H1 (cell line): ENCODE results near the gene FRMD4B. TPM values are rescaled to one million over a fixed set of nuclear protein-coding genes. Genes with fewer than 3 reads are reported as not detected.

Experiments
- CTCF ChIA-PET: fragments of 300-600 bp; sonication (Branson Sonifier 250); formaldehyde crosslinking; loops from one replicate; lab custom pipeline; 2021; ENCODE audit not compliant: partially characterized antibody; lab: Charles Lee
- POLR2A ChIA-PET: fragments of 300-600 bp; sonication (Branson Sonifier 250); formaldehyde crosslinking; loops from one replicate; lab custom pipeline; 2021; ENCODE audit warnings: inconsistent platforms; ENCODE audit not compliant: partially characterized antibody; lab: Charles Lee
- DNase-seq, 2 experiments: peaks; one replicate each; pipeline versions ENCODE4 v3.0.0 to v3.0.0-alpha.2; 2010 to 2022; ENCODE audit warnings: low spot score in 2 of 2, low read depth in 1 of 2, mixed read lengths in 1 of 2
- FAIRE-seq: peaks from 2 replicates; lab custom pipeline; 2011; peaks lifted over from hg19 to GRCh38; lab: Jason Lieb, UNC
- H2AFZ ChIP-seq: 2 replicates; pipeline ENCODE4 v1.8.1; 2012; ENCODE audit warnings: low read length, inconsistent platforms
- H2AK5ac ChIP-seq: 2 replicates; pipeline ENCODE4 v1.6.1; 2013; ENCODE audit warnings: low read depth, low read length
- H2BK120ac ChIP-seq: replicated peaks from 2 replicates; pipeline ENCODE3; 2013; ENCODE audit warnings: low read depth, low read length, inconsistent platforms
- H2BK12ac ChIP-seq: 2 replicates; pipeline ENCODE4 v1.6.1; 2013; ENCODE audit warnings: low read depth, low read length
- H2BK15ac ChIP-seq: 2 replicates; pipeline ENCODE4 v1.6.1; 2013; ENCODE audit warnings: low read length
- H2BK20ac ChIP-seq: 2 replicates; pipeline ENCODE4 v1.6.1; 2013; ENCODE audit warnings: low read length
- H2BK5ac ChIP-seq: 2 replicates; pipeline ENCODE4 v1.6.1; 2013; ENCODE audit warnings: low read depth, low read length
- H3K14ac ChIP-seq: 2 replicates; pipeline ENCODE4 v1.6.1; 2013; ENCODE audit warnings: inconsistent platforms; ENCODE audit not compliant: insufficient read length
- H3K18ac ChIP-seq: 2 replicates; pipeline ENCODE4 v1.6.1; 2013; ENCODE audit warnings: low read length; ENCODE audit errors: extremely low read depth
- H3K23ac ChIP-seq: 2 replicates; pipeline ENCODE4 v1.6.1; 2013; ENCODE audit warnings: inconsistent platforms; ENCODE audit not compliant: insufficient read length
- H3K23me2 ChIP-seq: 2 replicates; pipeline ENCODE4 v1.6.1; 2013; ENCODE audit warnings: low read depth, low read length
- H3K27ac ChIP-seq: 2 replicates; pipeline ENCODE4 v1.6.1; 2011; ENCODE audit warnings: low read depth, low read length, inconsistent platforms
- H3K27me3 ChIP-seq, 4 experiments: replicated peaks in 1 of 4; 1 replicate in 1 of 4; 2 replicates in 3 of 4; pipeline versions ENCODE4 v1.6.1 to v1.8.1; 2011 to 2013; ENCODE audit warnings: low read length in 3 of 4, mild to moderate bottlenecking in 3 of 4, inconsistent platforms in 2 of 4, mixed read lengths in 2 of 4, moderate library complexity in 1 of 4; ENCODE audit not compliant: control insufficient read depth in 3 of 4, insufficient read depth in 3 of 4; ENCODE audit errors: extremely low read depth in 1 of 4
- H3K36me3 ChIP-seq, 4 experiments: 2 replicates each; pipeline versions ENCODE4 v1.6.1 to v1.8.1; 2011 to 2013; ENCODE audit warnings: mild to moderate bottlenecking in 4 of 4, low read length in 3 of 4, moderate library complexity in 2 of 4, control low read depth in 1 of 4, inconsistent platforms in 1 of 4; ENCODE audit not compliant: insufficient read depth in 4 of 4, control insufficient read depth in 2 of 4
- H3K4ac ChIP-seq: replicated peaks from 2 replicates; pipeline ENCODE3; 2013; ENCODE audit warnings: low read length, low read depth, mixed read lengths, inconsistent platforms; ENCODE audit not compliant: insufficient read length
- H3K4me1 ChIP-seq, 4 experiments: replicated peaks in 1 of 4; 1 replicate in 1 of 4; 2 replicates in 3 of 4; pipeline versions ENCODE4 v1.6.1 to v1.8.1; 2011 to 2013; ENCODE audit warnings: low read length in 3 of 4, inconsistent platforms in 2 of 4, mixed read lengths in 1 of 4; ENCODE audit not compliant: insufficient read depth in 4 of 4, control insufficient read depth in 3 of 4
- H3K4me2 ChIP-seq, 2 experiments: 2 replicates each; pipeline versions ENCODE4 v1.6.1 to v1.8.1; 2011 to 2013; ENCODE audit warnings: low read depth in 2 of 2, low read length in 2 of 2, control low read depth in 1 of 2, inconsistent platforms in 1 of 2, mild to moderate bottlenecking in 1 of 2; ENCODE audit not compliant: insufficient read depth in 1 of 2
- H3K4me3 ChIP-seq, 4 experiments: fragments of 200-600, 300-600 bp in 1 of 4; sonication (generic), shearing (Covaris generic), sonication (Bioruptor Twin) in 1 of 4; 2 replicates each; pipeline versions ENCODE4 v1.5.1 to v1.8.1; 2011 to 2016; ENCODE audit warnings: low read length in 4 of 4, low read depth in 3 of 4, control low read depth in 2 of 4, inconsistent platforms in 2 of 4, mild to moderate bottlenecking in 2 of 4, mixed read lengths in 1 of 4, moderate library complexity in 1 of 4; ENCODE audit not compliant: insufficient read depth in 2 of 4; ENCODE audit errors: extremely low read depth in 1 of 4
- H3K56ac ChIP-seq: replicated peaks from 2 replicates; pipeline ENCODE3; 2013; ENCODE audit warnings: low read depth, mild to moderate bottlenecking, mixed read lengths, low read length, inconsistent platforms; ENCODE audit not compliant: insufficient read length
- H3K79me1 ChIP-seq: 2 replicates; pipeline ENCODE4 v1.6.1; 2013; ENCODE audit warnings: low read depth, low read length, control low read depth
- H3K79me2 ChIP-seq, 2 experiments: 2 replicates each; pipeline versions ENCODE4 v1.6.1 to v1.8.1; 2012 to 2013; ENCODE audit warnings: low read length in 2 of 2, mild to moderate bottlenecking in 2 of 2, inconsistent platforms in 1 of 2; ENCODE audit not compliant: insufficient read depth in 2 of 2, control insufficient read depth in 1 of 2
- H3K9ac ChIP-seq, 4 experiments: replicated peaks in 1 of 4; 1 replicate in 1 of 4; 2 replicates in 3 of 4; pipeline versions ENCODE4 v1.6.1 to v1.8.1; 2011 to 2013; ENCODE audit warnings: low read depth in 3 of 4, low read length in 3 of 4, control low read depth in 2 of 4, mild to moderate bottlenecking in 2 of 4, moderate library complexity in 2 of 4, inconsistent platforms in 1 of 4; ENCODE audit errors: extremely low read depth in 1 of 4
- H3K9me3 ChIP-seq, 2 experiments: 2 replicates each; pipeline versions ENCODE4 v1.6.1 to v1.8.1; 2012 to 2013; ENCODE audit warnings: mild to moderate bottlenecking in 2 of 2, moderate library complexity in 2 of 2, control low read depth in 1 of 2, inconsistent platforms in 1 of 2, low read depth in 1 of 2, low read length in 1 of 2, mixed read lengths in 1 of 2; ENCODE audit not compliant: insufficient read depth in 2 of 2
- H4K20me1 ChIP-seq, 2 experiments: replicated peaks in 1 of 2; 2 replicates each; pipeline versions ENCODE3 to v1.8.1; 2011 to 2013; ENCODE audit warnings: inconsistent platforms in 2 of 2, low read length in 2 of 2, mild to moderate bottlenecking in 1 of 2; ENCODE audit not compliant: insufficient read depth in 2 of 2, control insufficient read depth in 1 of 2
- H4K5ac ChIP-seq: 2 replicates; pipeline ENCODE4 v1.6.1; 2013; ENCODE audit warnings: low read length, low read depth, mixed read lengths, inconsistent platforms; ENCODE audit not compliant: insufficient read length
- H4K8ac ChIP-seq: 2 replicates; pipeline ENCODE4 v1.8.0; 2013; ENCODE audit warnings: mild to moderate bottlenecking, moderate library complexity, low read length, inconsistent platforms; ENCODE audit not compliant: insufficient read depth; ENCODE audit errors: extremely low read depth
- H4K91ac ChIP-seq: replicated peaks from 2 replicates; pipeline ENCODE3; 2013; ENCODE audit warnings: low read length, mixed read lengths, inconsistent platforms; ENCODE audit not compliant: insufficient read length
- SIRT6 ChIP-seq: IDR thresholded peaks from one replicate; pipeline ENCODE4 v1.7.1; 2012; ENCODE audit warnings: low read length, inconsistent platforms
- WGBS, 2 experiments: shearing (Covaris generic) in 1 of 2; methylation state at CpG; one replicate each; pipeline versions ENCODE4 v1.1.6 to v1.1.7; 2013 to 2015; ENCODE audit warnings: low lambda C conversion rate in 2 of 2, mixed read lengths in 2 of 2, inconsistent platforms in 1 of 2, low coverage in 1 of 2, missing lambda C conversion rate in 1 of 2; ENCODE audit not compliant: insufficient replicate concordance in 2 of 2, insufficient coverage in 1 of 2, insufficient read length in 1 of 2; ENCODE audit errors: extremely low coverage in 1 of 2, missing lambda C conversion rate in 1 of 2; 5-methylcytosine and 5-hydroxymethylcytosine counted together
- polyA plus RNA-seq, 7 experiments: library from polyadenylated mRNA; depleted of rRNA in 3 of 7; stranded (reverse) in 5 of 7; unstranded in 2 of 7; fragments of >200 nt in 5 of 7; fragments of 200-250 nt in 2 of 7; gene quantifications; 1 replicate in 5 of 7; 2 replicates in 1 of 7; 4 replicates in 1 of 7; pipeline versions ENCODE4 v1.2.1 to v1.2.3, GENCODE V29; 2011 to 2013; ENCODE audit warnings: missing spikeins in 2 of 7, mixed read lengths in 2 of 7
- total RNA-seq: library from RNA; stranded (reverse); fragmentation: NEBNext Ultra II Directional; extraction: Animal tissue kit (Norgen Biotek cat#: 25700); gene quantifications from 2 replicates; pipeline ENCODE4 v1.2.1, GENCODE V29; 2021

FRMD4B gene
- total and polyA plus RNA-seq, 2 of the 8 experiments (the other 6 are each of a cell fraction or from before 2014, with no cell fraction given): 2.7 to 7.2 TPM

DNA sequence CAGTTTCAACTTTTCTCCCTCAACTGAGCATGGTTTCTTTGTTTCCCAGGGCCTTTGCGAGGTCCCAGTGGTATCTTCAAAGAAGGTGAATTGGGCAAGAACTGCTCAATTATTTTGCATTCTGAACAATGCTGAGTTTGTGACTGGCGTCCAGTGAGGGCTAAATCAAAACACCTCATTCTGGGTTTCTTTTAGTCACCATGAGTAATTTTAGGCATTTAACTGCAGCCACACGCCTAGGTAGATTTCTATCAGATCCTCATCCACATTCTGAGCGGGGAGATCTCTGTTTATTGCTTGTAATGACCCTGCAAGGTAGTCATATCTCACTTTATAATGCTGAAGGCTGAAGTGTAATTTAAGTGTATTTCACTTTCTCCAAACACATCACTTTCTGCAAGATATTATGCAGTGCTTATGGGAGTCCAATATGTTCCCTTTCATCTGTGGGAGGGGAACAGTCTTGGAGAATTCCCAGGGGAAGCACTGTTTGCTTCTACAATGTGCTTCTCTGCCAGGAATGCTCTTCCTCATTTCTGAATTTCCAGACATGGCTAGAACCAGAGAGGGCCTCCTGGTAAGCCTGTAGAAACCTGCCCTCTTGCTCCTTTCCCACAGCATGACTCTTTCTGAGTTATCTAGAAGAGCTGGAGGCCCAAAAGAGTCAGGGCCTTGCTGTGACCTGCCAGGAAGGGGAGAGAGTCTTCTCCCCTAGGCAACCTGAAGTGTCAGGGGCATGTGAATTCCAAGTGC is 91.7 kb downstream of the FRMD4B start:
- H3K9me3 ChIP-seq: no peaks in the 10 kb centered on the region
- H3K56ac ChIP-seq: no peak overlapping the region
- ChIA-PET CTCF (interaction anchor here (0.6 to 23.9 kb wide), 5 partner anchors 11 to 173 kb away, joined by 3 to 471 read pairs (median 3); no protein-coding TSS in a partner anchor), POLR2A (no interaction called here)
- no peaks in the 10 kb centered on the region for H3K79me2 ChIP-seq
- H3K36me3 ChIP-seq: no peaks in the 10 kb centered on the region
- H3K23me2 ChIP-seq: no peaks in the 10 kb centered on the region
- no peaks in the 10 kb centered on the region for H4K20me1 ChIP-seq
- H2AFZ ChIP-seq: no peak overlapping the region
- H4K8ac ChIP-seq: no peak overlapping the region
- no peak overlapping the region for H4K5ac ChIP-seq
- no peak overlapping the region for H2AK5ac ChIP-seq
- no peak overlapping the region for H3K18ac ChIP-seq
- FAIRE-seq (no peak), DNase-seq (no peak)
- H2BK15ac ChIP-seq: no peak overlapping the region
- TF ChIP-seq SIRT6: no peak
- H3K4ac ChIP-seq: no peak overlapping the region
- H3K4me3 ChIP-seq: no peak overlapping the region
- no peak overlapping the region for H3K4me2 ChIP-seq
- no peak overlapping the region for H3K23ac ChIP-seq
- no peak overlapping the region for H4K91ac ChIP-seq
- no peak overlapping the region for H3K27ac ChIP-seq
- peaks cover 5 to 19% (median 8%) of the 10 kb centered on the region in 4 experiments; a peak in 4 of 7 replicates for H3K4me1 ChIP-seq
- WGBS, 2 experiments: 83% methylated on average over 4 of the region's 4 CpGs; no CpG with 5 or more reads in 1 of the 2 experiments
- H2BK20ac ChIP-seq: no peak overlapping the region
- H3K79me1 ChIP-seq: no peaks in the 10 kb centered on the region
- H3K27me3 ChIP-seq: peaks cover 0 to 4% (median 0%) of the 10 kb centered on the region in 4 experiments; a peak in 3 of 7 replicates
- no peak overlapping the region for H2BK120ac ChIP-seq
- H3K14ac ChIP-seq: no peak overlapping the region
- no peak overlapping the region for H2BK12ac ChIP-seq
- no peak overlapping the region for H3K9ac ChIP-seq
- H2BK5ac ChIP-seq: no peak overlapping the region
